Lower leg skin (tissue), 3 donors: ENCODE data around the gene SH3RF3.

Experiments
- CTCF ChIP-seq, 3 donors: fragments of 450-650 bp; IDR thresholded peaks; one replicate each; pipeline ENCODE4 v1.5.1; 2016; ENCODE audit warnings: antibody characterized with exemption in 3 of 3, mild to moderate bottlenecking in 3 of 3, moderate library complexity in 2 of 3
- POLR2A ChIP-seq, 2 donors: fragments of 450-650 bp; IDR thresholded peaks; one replicate each; pipeline ENCODE4 v1.6.1; 2016 to 2017; ENCODE audit warnings: antibody characterized with exemption in 2 of 2, mild to moderate bottlenecking in 1 of 2, moderate library complexity in 1 of 2

- no peak for TF ChIP-seq CTCF (IDR thresholded peaks at IDR 0.05)
- no peak for TF ChIP-seq POLR2A (IDR thresholded peaks at IDR 0.05)
Observed at GRCh38 chr2:109474319-109474825, 345.4 kb downstream of the SH3RF3 start.
